ENCODE measurements around the gene HLA-DMB.

HLA-DMB gene

GRCh38 chr6:32973144-32974015, 32.6 kb upstream of the HLA-DMB start:
- Histone ChIP-seq H3K27ac (peak overlapping the region; percentile 79), H3K36me3 (peaks cover 84% of the 10 kb centered on the region), H3K9me3 (ENCODE audit: severe bottlenecking) (no peaks in the 10 kb centered on the region), H3K4me3 (ENCODE audit: low read depth, low read length) (peak overlapping the region; percentile 93), H3K27me3 (ENCODE audit: insufficient read depth, low read depth, severe bottlenecking) (no peaks in the 10 kb centered on the region)
- TF ChIP-seq, protein P1, sequence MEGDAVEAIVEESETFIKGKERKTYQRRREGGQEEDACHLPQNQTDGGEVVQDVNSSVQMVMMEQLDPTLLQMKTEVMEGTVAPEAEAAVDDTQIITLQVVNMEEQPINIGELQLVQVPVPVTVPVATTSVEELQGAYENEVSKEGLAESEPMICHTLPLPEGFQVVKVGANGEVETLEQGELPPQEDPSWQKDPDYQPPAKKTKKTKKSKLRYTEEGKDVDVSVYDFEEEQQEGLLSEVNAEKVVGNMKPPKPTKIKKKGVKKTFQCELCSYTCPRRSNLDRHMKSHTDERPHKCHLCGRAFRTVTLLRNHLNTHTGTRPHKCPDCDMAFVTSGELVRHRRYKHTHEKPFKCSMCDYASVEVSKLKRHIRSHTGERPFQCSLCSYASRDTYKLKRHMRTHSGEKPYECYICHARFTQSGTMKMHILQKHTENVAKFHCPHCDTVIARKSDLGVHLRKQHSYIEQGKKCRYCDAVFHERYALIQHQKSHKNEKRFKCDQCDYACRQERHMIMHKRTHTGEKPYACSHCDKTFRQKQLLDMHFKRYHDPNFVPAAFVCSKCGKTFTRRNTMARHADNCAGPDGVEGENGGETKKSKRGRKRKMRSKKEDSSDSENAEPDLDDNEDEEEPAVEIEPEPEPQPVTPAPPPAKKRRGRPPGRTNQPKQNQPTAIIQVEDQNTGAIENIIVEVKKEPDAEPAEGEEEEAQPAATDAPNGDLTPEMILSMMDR (IDR thresholded peaks at IDR 0.05; ENCODE audit: low read depth, low read length), result no peak
- peak; percentile 68 for DNase-seq

DNA sequence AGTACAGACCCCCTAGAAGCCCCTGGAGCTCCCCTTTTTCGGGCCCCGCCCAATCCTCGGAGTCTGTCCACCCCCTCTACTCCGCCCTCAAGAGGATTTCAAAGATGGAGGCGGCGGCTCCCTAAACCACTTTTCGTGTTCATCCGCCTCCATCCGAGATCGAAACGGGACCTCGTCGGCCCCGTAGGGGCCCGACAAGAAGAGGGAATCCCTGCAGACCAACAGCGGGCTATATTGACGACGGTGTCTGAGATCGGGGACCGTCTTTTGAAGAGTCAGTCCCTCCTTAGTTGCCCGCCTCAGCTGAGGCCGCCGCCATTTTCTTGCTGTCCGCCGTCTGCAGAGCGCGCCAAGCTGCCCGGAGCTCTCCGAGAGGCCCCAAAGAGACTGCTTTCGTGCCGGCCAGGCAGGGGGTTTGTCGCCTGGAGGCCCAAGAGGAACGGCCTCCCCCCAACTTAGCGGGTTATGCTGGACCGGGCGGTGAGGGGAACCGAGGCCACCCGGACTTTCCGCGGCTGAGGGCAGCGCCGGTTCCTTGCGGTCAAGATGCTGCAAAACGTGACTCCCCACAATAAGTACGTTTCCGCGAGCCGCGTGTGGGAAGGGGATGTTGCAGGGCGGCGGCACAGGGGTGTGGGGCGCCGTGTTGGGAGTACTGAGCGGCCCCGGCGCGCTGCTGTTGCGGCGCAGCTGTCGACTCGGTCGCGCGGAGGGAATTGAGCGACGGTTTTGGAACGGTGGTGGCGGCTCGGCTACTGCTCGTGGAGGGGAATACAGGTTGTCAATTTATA, 31.7 kb upstream of the HLA-DMB start:
- Histone ChIP-seq H3K27me3 (ENCODE audit: insufficient read depth, low read depth, severe bottlenecking) (no peaks in the 10 kb centered on the region), H3K9me3 (ENCODE audit: severe bottlenecking) (no peaks in the 10 kb centered on the region), H3K27ac (peak overlapping the region; percentile 79), H3K36me3 (peaks cover 78% of the 10 kb centered on the region), H3K4me3 (ENCODE audit: low read depth, low read length) (peak overlapping the region; percentile 93)
- peak; percentile 47 for DNase-seq
- TF ChIP-seq, protein P1 (IDR thresholded peaks at IDR 0.05; ENCODE audit: low read depth, low read length), result no peak

- peak; percentile 100 for DNase-seq
- peak overlapping the region; percentile 99 for H3K27ac ChIP-seq
- H3K9me3 ChIP-seq (ENCODE audit: severe bottlenecking), result no peaks in the 10 kb centered on the region
- H3K4me3 ChIP-seq (ENCODE audit: low read depth, low read length), result peak overlapping the region; percentile 93
- peaks cover 70% of the 10 kb centered on the region for H3K36me3 ChIP-seq
- TF ChIP-seq, protein P1 (IDR thresholded peaks at IDR 0.05; ENCODE audit: low read depth, low read length), result 0 out of 2 replicates have a peak, but pooled peaks have one; percentile 5
- no peaks in the 10 kb centered on the region for H3K27me3 ChIP-seq (ENCODE audit: insufficient read depth, low read depth, severe bottlenecking)
Measured at GRCh38 chr6:32971581-32972352, 30.9 kb upstream of the HLA-DMB start.

DNA sequence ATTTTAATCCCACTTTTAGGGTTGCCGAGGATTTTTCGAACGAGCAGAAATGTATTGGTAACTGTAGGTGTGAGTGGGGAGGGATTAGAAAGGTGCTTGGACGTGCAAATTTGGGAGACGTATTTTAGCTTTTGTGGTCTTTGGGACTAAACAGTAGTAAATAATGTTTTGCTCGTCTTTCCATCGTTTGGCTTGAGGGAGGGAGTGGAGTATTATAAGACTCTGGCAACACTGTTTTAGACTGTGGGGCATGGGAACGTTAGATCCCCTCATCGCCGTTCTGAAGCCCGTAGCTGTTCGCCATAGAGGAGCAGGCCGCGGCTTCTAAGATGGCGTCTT, 30.4 kb upstream of the HLA-DMB start:
- Histone ChIP-seq H3K4me3 (ENCODE audit: low read depth, low read length) (peak overlapping the region; percentile 87), H3K36me3 (peaks cover 64% of the 10 kb centered on the region), H3K27ac (peak overlapping the region; percentile 99), H3K9me3 (ENCODE audit: severe bottlenecking) (no peaks in the 10 kb centered on the region), H3K27me3 (ENCODE audit: insufficient read depth, low read depth, severe bottlenecking) (no peaks in the 10 kb centered on the region)
- TF ChIP-seq, protein P1 (IDR thresholded peaks at IDR 0.05; ENCODE audit: low read depth, low read length), result no peak
- DNase-seq, result no peak

DNA sequence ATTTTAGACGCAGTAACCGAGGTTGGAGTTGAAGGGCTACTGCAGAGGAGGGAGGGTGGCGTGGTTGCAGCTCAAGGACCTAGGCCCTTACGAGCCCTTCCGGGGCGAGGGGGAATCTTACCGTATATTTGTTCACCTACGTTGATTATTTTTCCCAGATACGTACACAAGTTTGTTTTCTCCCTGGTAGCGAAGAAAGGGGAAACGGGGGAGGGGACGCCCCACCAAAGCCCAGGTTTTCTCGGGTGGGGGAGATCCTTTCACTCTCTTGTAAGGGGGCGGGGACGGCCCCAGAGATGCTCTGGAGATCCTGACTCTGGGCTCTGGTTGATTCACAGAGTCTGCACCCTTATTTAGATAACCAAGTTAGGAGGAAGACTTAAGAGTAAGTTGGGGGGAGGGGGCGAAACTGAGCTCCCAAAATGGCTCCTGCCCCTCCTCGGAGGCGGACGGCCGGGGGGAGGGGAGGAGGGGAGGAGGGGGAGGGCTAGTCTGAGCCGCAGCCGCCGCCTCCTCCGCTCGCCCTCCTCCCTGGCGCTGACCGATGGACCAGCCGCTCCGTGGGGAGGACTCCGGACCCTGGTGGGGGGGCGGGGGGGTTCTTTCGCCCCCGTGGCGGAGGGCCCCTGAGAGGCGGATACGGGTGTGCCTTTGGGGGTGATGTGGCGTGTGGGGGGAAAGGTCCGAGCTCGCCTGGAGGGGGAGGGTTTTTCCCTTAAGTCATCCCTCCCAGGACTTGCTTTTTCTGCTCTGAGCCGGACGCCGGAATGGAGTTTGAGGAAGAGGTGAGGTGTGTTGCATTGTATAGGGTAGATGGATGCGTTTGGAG, 29.8 kb upstream of the HLA-DMB start:
- no peaks in the 10 kb centered on the region for H3K27me3 ChIP-seq (ENCODE audit: insufficient read depth, low read depth, severe bottlenecking)
- no peaks in the 10 kb centered on the region for H3K9me3 ChIP-seq (ENCODE audit: severe bottlenecking)
- peak overlapping the region; percentile 87 for H3K4me3 ChIP-seq (ENCODE audit: low read depth, low read length)
- peaks cover 59% of the 10 kb centered on the region for H3K36me3 ChIP-seq
- DNase-seq, result peak; percentile 95
- peak overlapping the region; percentile 99 for H3K27ac ChIP-seq
- TF ChIP-seq, protein P1 (IDR thresholded peaks at IDR 0.05; ENCODE audit: low read depth, low read length), result no peak

All from WERI-Rb-1 (cell line).